Peyer's patch (tissue), 4 donors: ENCODE measurements around the gene HSF4.

Experiments
- CTCF ChIP-seq, 6 experiments: fragments of 450-650 bp in 4 of 6; fragments of 200-600 bp in 2 of 6; sonication (generic) in 1 of 6; IDR thresholded peaks; one replicate each; pipeline ENCODE4 v1.5.1; 2017 to 2019; ENCODE audit warnings: antibody characterized with exemption in 6 of 6, mild to moderate bottlenecking in 3 of 6, moderate library complexity in 1 of 6
- POLR2A ChIP-seq, 2 donors: fragments of 450-650 bp; IDR thresholded peaks; one replicate each; pipeline ENCODE4 v1.5.1; 2017; ENCODE audit warnings: antibody characterized with exemption in 2 of 2, mild to moderate bottlenecking in 2 of 2, moderate library complexity in 2 of 2

GRCh38 chr16:67183284-67183626 lies 18.7 kb downstream of the HSF4 start:
- TF ChIP-seq CTCF (IDR thresholded peaks at IDR 0.05) (no peak), POLR2A (IDR thresholded peaks at IDR 0.05) (no peak)
